ENCODE measurements around the gene SLC25A10. TPM values are rescaled to one million over a fixed set of nuclear protein-coding genes. Genes with fewer than 3 reads are reported as not detected.

SLC25A10 gene
- total and polyA plus RNA-seq, 12 donors: 3.5 to 36.1 (median 20.5) TPM

GRCh38 chr17:81683584-81684441 is 28.3 kb upstream of the SLC25A10 start, which contains the start of the genes ARL16 and HGS:
Gene ARL16, minus strand, starts transcription at chr17:81683797. Its CDS starts 44 bp downstream, at chr17:81683753.
Gene HGS, plus strand, starts transcription at chr17:81684011. Its CDS starts 56 bp downstream, at chr17:81684067.
- no peak for TF ChIP-seq CTCF (IDR thresholded peaks at IDR 0.05)
- TF ChIP-seq POLR2A (IDR thresholded peaks at IDR 0.05): peak; percentile 52 to 65
- H3K4me1 ChIP-seq (replicated peaks in 1 of 2): peaks cover 18 to 29% of the 10 kb centered on the region in 2 donors
- peak within 1 kb of the TSS; percentile 72 to 95 (median 88) for H3K27ac ChIP-seq
- DNase-seq: peak; percentile 97 to 99 (median 98)
- H3K4me3 ChIP-seq: peak within 1 kb of the TSS; percentile 62 to 94 (median 76)
- intact Hi-C loops (cut with DNase I): no loop called here
- no peaks in the 10 kb centered on the region for H3K27me3 ChIP-seq
- WGBS, 4 donors: 0 to 1% (median 0%) methylated on average over 6 to 111 of the region's 112 CpGs; no CpG with 5 or more reads in 1 of the 4 donors
- H3K36me3 ChIP-seq (replicated peaks in 1 of 2): peaks cover 0 to 34% of the 10 kb centered on the region in 2 donors
- no peaks in the 10 kb centered on the region for H3K9me3 ChIP-seq (replicated peaks in 1 of 3)

DNA sequence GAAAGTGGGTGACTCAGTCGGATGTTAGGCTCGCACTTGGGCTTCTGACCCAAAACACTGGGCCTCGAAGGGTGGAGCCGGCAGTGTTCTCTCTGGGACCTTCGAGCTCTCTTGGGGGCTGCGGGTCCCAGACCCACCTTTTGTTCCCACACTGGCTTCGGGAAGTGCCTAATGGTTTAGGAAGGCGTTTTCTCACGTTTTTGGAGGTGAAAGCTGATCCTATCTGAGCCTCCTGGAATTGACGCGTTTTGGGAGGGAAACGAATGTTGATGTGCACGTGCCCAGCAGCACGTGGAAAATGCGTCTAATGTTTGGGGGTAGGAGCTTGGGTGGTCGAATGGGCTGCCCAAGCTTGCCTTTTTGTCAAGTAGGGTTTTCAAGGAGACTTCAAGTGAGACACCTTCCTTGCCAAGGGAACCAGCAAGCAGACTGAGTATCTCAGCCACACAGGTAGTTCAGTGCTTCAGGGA is 27.6 kb upstream of the SLC25A10 start:
- H3K36me3 ChIP-seq (replicated peaks in 1 of 2): peaks cover 0 to 40% of the 10 kb centered on the region in 2 donors
- H3K4me3 ChIP-seq: peak overlapping the region; percentile 62 to 94 (median 76)
- TF ChIP-seq POLR2A (IDR thresholded peaks at IDR 0.05) (no peak), CTCF (IDR thresholded peaks at IDR 0.05) (no peak)
- 0 to 5% (median 2%) methylated on average over 8 to 16 of the region's 16 CpGs for WGBS, 4 donors
- H3K9me3 ChIP-seq (replicated peaks in 1 of 3): no peaks in the 10 kb centered on the region
- DNase-seq: peak in 4 of 7 donors; percentile 72 to 81 (median 78)
- H3K4me1 ChIP-seq (replicated peaks in 1 of 2): peaks cover 18 to 29% of the 10 kb centered on the region in 2 donors
- H3K27ac ChIP-seq: peak overlapping the region; percentile 72 to 95 (median 88)
- no peaks in the 10 kb centered on the region for H3K27me3 ChIP-seq
- intact Hi-C loops (cut with DNase I): no loop called here

DNA sequence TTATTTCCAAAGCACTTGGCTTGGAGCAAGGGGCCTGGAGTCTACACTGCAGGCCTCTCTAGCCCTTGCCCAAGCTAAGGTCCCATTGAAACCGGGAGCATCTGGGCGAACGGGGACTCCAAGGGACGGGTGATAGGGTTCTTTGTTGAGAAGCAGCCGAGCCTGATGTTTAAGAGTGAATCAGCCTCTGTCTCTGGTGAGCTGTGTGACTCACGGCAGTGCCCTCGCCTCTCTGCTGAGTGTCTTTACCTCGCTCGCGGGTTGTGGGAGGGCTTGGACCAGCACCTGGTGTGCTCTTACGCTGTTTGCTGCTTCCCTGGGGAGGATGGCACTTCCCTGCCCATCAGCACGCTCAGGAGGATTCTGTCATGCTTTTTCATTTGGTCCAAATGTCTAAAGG is 27.0 kb upstream of the SLC25A10 start:
- peak in 5 of 7 donors; percentile 62 to 72 (median 69) for DNase-seq
- TF ChIP-seq CTCF (IDR thresholded peaks at IDR 0.05) (no peak), POLR2A (IDR thresholded peaks at IDR 0.05) (peak in 1 of 2 donors; percentile 51)
- Histone ChIP-seq H3K27ac (peak overlapping the region in 4 of 5 donors; percentile 81 to 95 (median 88)), H3K4me3 (peak overlapping the region in 2 of 4 donors; percentile 73 to 94), H3K27me3 (no peaks in the 10 kb centered on the region), H3K9me3 (replicated peaks in 1 of 3) (no peaks in the 10 kb centered on the region), H3K36me3 (replicated peaks in 1 of 2) (peaks cover 0 to 47% of the 10 kb centered on the region in 2 donors), H3K4me1 (replicated peaks in 1 of 2) (peaks cover 18 to 29% of the 10 kb centered on the region in 2 donors)
- intact Hi-C loops (cut with DNase I): no loop called here
- 40 to 50% (median 46%) methylated on average over 5 to 12 of the region's 12 CpGs for whole genome bisulfite sequencing, 4 donors

- no peak overlapping the region for H3K27ac ChIP-seq
- H3K36me3 ChIP-seq (replicated peaks in 1 of 2): peaks cover 0 to 62% of the 10 kb centered on the region in 2 donors
These were observed 25.5 kb upstream of the SLC25A10 start for GRCh38 chr17:81686614-81687013.

More at GRCh38 chr17:81686614-81687013, 25.5 kb upstream of the SLC25A10 start:
- intact Hi-C loops (cut with DNase I): no loop called here
- no peaks in the 10 kb centered on the region for H3K27me3 ChIP-seq
- peaks cover 18 to 29% of the 10 kb centered on the region in 2 donors for H3K4me1 ChIP-seq (replicated peaks in 1 of 2)
- no peaks in the 10 kb centered on the region for H3K9me3 ChIP-seq (replicated peaks in 1 of 3)
- H3K4me3 ChIP-seq: no peak overlapping the region
- no peak for DNase-seq
- WGBS, 4 donors: 82 to 91% (median 89%) methylated on average over 11 to 20 of the region's 20 CpGs
- TF ChIP-seq POLR2A (IDR thresholded peaks at IDR 0.05): no peak
- no peak for TF ChIP-seq CTCF (IDR thresholded peaks at IDR 0.05)
